HG02884 (cell line): Measurements from ENCODE around the gene FBLIM1.
"Not testable (repeated sequence)": the region's sequence is repeated elsewhere in the genome, so short reads cannot be mapped to it uniquely, and the experiment has no call there.

Experiments used
- ATAC-seq: cut with Tn5 transposase; IDR thresholded peaks from one replicate; pipeline ENCODE4 v1.9.1; 2021; ENCODE audit warnings: mild to moderate bottlenecking, moderate library complexity; ENCODE audit not compliant: unreplicated experiment

Gene FBLIM1

DNA sequence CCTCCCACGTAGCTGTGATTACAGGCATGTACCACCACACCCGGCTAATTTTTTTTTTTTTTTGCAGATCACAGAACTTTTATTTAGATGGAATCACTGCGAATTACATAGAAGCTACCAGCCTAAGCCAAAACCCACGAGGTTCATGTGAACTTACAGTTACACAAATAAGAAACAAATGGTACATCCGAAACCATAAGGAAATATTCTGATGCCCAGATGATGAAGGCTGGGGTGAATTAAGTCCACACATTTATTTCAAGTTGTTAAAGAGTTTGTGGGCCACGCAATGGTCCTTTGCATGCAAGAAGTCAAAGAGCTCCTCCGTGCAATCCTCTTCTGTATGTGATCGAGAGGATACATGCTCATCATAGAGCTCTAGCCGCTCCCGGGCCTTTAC, 48.5 kb downstream of the FBLIM1 start:
- no peak for ATAC-seq

DNA sequence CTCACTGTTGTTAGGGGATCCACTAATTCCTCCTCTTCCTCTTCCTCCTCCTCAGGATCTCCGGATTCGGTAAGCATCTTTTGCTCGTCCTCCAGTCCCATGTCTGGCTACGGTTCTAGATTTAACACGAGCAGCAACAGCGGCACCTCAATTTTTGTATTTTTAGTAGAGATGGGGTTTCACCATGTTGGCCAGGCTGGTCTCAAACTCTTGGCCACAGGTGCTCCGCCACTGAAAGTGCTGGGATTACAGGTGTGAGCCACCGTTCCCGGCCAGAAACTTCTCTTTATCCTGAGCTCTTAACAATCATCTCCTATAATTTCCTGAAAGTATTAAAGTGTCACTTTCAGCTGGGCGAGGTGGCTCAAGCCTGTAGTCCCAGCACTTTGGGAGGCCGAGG, 49.0 kb downstream of the FBLIM1 start, which contains the start of gene UQCRHL:
Gene UQCRHL, minus strand, starts transcription at position 101 of the 400 bp plus-strand sequence. Its CDS starts 0 bp downstream, at position 101.
- not testable (repeated sequence) for ATAC-seq

GRCh38 chr1:15808955-15809354, 50.4 kb downstream of the FBLIM1 start:
- no peak for ATAC-seq

DNA sequence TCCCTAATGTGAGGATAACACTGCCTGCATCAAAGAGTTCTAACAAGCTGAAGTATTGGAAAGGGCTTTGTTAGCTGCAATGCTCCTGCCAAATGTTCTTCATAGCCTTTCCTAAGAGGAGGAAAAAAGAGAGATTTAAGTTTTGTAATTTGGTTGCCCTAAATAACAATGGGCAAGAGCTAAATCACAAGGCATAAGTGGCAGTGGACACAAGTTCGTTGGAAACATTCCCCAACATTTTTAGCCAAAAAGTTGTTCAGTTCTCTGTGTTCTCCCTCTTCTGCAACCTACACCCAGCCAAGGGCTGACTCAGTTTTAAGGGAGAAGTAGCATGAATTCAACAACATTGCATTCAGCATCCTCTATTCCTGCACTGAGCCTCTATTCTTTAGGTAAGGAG, 51.5 kb downstream of the FBLIM1 start:
- ATAC-seq, result no peak

- ATAC-seq, result no peak
These were observed 58.1 kb downstream of the FBLIM1 start for GRCh38 chr1:15816674-15817073.

- ATAC-seq, result no peak
These were observed 61.9 kb downstream of the FBLIM1 start for GRCh38 chr1:15820478-15820877.

GRCh38 chr1:15825800-15826199, 67.2 kb downstream of the FBLIM1 start:
- ATAC-seq, result no peak

GRCh38 chr1:15826810-15827507, 68.4 kb downstream of the FBLIM1 start:
- ATAC-seq, result no peak

DNA sequence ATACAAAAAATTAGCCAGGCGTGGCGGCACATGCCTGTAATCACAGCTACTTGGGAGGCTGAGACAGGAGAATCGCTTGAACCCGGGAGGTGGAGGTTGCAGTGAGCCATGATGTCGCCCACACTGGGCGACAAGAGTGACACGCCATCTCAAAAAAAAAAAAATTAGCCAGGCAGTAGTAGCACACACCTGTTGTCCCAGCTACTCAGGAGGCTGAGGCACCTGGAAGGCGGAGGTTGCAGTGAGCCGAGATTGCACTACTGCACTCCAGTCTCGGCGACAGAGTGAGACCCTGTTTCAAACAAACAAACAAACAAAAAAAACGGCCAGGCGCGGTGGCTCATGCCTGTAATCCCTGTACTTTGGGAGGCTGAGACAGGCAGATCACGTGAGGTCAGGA, 69.0 kb downstream of the FBLIM1 start:
- not testable (repeated sequence) for ATAC-seq

GRCh38 chr1:15828931-15829330, 70.3 kb downstream of the FBLIM1 start:
- ATAC-seq, result not testable (repeated sequence)

- ATAC-seq, result no peak
These were observed 71.7 kb downstream of the FBLIM1 start for GRCh38 chr1:15830258-15830657.

DNA sequence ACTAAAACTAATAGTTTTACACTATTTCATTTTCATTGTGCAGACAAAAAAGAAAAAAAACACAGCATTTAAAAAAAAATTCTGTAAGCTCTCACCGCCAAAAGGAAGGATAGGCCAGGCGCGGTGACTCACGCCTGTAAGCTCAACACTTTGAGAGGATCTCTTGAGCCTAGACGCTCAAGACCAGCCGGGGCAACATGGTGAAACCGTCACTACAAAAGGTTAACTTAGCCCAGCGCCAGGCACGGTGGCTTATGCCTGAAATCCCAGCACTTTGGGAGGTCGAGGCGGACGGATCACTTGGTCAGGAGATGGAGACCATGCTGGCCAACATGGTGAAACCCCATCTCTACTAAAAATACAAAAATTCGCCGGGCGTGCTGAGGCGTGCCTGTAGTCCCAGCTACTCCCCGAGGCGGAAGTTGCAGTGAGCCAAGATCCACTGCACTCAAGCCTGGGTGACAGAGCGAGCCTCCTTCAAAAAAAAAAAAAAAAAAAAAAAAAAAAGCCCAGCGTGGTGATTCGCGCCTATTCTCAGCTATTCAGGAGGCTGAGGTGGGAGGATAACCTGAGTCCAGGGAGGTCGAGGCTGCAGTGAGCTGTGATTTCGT, 74.6 kb downstream of the FBLIM1 start:
- ATAC-seq, result no peak

- ATAC-seq, result no peak
These were observed 75.3 kb downstream of the FBLIM1 start for GRCh38 chr1:15833842-15834405.

DNA sequence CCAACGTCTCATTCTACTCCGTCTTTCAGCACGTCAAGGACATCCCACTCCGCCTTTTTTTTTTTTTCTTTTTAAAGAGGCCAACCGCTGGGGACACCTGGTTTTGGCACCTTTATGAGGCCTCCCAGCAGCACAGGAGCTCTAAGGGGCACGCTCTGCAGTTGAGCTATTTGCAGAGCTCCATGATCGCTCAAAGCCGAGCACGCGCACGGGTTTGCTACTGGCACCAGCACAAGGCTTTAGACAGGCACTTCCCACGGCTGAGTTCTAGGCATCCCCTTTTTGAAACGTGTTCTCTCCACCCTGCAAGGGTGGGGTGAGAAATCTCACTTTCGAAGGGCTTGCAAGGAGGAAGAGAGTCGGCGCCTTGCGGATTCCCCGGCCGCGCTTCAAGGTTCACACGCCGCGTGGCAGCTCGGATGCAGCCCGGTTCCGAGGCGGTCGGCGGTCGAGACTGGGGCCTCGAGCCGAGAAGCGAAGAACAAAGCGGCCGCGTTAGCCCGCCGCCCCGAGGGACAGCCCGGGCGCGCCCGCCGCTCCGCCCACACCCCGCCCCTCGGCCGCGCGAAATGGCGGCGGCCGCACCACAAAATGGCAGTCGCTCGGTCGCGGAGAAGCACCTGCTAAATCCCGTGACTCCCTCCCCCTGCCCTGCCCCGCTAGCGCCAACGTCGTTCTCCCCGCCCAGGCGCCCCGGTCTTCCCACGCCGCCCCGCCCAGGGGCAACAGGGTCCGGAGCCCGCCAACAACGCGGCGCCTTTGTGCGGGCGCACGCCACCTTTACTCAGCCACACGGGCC, 76.0 kb downstream of the FBLIM1 start:
- peak; percentile 39 for ATAC-seq

- ATAC-seq, result peak; percentile 5
These were observed 76.7 kb downstream of the FBLIM1 start for GRCh38 chr1:15835205-15835740.

DNA sequence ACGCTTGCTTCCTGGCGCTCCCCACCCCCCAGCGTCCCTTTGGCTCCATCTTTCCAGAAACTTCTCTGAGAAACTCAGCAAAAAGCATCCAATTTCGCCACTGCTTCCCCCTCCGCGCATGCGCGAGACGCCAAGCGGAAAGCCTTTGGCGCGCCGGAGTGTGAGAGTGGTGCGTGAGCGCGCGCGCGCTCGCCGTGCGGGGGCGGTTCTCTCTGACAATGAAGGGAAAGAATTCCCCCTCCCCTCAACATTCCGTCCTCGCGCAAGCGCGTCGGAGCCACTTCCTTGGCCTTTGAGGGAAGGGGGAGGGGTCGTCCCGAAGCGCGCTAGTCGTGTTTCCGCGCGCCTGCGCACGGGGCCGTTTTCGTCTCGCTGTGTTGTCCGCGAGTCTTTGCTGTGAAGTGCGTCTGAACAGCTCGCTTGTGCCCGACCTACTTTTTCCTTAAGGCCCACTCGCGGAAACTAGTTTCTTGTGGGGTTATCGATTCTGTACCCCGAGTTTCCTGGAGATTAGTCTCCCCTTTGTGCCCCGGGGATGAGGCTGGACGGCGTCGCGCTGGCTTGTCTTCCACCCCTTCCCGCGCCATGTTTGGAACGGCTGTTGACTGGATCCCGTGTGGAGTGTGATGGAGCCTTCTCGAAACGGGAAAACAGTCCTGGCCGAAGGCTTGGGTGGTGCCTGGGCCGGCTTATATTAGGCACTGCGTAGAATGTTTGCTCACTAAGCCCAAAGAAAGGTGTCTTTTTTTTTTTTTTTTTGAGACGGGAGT, 77.3 kb downstream of the FBLIM1 start:
- ATAC-seq, result peak; percentile 38
